Left forelimb (tissue), 1 donor: Measurements from ENCODE around the gene DDX6.
A peak's percentile ranks its signal among the peaks of the same experiment; 100 is the strongest.
"Not testable (repeated sequence)": the region's sequence is repeated elsewhere in the genome, so short reads cannot be mapped to it uniquely, and the experiment has no call there.

Experiments
- DNase-seq: peaks from one replicate; pipeline ENCODE4 v3.0.0-alpha.2; 2018; ENCODE audit warnings: low spot score

Gene DDX6, protein sequence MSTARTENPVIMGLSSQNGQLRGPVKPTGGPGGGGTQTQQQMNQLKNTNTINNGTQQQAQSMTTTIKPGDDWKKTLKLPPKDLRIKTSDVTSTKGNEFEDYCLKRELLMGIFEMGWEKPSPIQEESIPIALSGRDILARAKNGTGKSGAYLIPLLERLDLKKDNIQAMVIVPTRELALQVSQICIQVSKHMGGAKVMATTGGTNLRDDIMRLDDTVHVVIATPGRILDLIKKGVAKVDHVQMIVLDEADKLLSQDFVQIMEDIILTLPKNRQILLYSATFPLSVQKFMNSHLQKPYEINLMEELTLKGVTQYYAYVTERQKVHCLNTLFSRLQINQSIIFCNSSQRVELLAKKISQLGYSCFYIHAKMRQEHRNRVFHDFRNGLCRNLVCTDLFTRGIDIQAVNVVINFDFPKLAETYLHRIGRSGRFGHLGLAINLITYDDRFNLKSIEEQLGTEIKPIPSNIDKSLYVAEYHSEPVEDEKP

GRCh38 chr11:118791111-118791960 is at the start of gene DDX6:
TSS of gene DDX6 (minus strand) at chr11:118791164. CDS start at chr11:118786251, 4,913 bp downstream.
- DNase-seq = peak; percentile 95

DNA sequence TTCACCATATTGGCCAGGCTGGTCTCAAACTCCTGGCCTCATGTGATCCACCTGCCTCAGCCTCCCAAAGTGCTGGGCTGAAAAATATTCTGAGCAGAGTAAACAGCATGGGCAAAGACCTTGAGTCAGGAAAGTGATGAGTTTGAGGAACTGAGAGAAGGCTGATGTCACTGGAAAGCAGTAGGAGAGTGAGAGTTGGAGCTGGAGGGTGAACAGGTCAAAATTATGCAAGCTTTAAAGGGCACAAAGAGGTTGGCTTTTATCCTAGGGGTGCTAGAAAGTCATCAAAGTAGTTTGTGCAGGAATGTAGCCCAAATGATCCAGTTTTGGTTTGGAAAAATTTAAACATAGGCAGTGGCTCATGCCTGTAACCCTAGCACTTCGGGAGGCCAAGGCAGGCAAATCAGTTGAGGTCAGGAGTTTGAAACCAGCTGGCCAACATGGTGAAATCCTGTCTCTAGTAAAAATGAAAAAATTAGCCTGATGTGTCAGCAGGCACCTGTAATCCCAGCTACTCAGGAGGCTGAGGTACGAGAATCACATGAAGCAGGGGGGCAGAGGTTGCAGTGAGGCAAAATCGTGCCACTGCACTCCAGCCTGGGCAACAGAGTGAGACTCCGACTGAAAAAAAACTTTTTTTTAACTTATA is 48.1 kb upstream of the DDX6 start:
- DNase-seq = no peak

- DNase-seq = no peak
Observed at GRCh38 chr11:118837868-118838267, 46.9 kb upstream of the DDX6 start.

- DNase-seq = no peak
Observed at GRCh38 chr11:118834427-118835028, 43.6 kb upstream of the DDX6 start.

- no peak for DNase-seq
Observed at GRCh38 chr11:118827118-118827517, 36.2 kb upstream of the DDX6 start.

- not testable (repeated sequence) for DNase-seq
Observed at GRCh38 chr11:118822936-118823510, 32.1 kb upstream of the DDX6 start.

- DNase-seq = peak; percentile 65
Observed at GRCh38 chr11:118820412-118821357, 29.7 kb upstream of the DDX6 start.

DNA sequence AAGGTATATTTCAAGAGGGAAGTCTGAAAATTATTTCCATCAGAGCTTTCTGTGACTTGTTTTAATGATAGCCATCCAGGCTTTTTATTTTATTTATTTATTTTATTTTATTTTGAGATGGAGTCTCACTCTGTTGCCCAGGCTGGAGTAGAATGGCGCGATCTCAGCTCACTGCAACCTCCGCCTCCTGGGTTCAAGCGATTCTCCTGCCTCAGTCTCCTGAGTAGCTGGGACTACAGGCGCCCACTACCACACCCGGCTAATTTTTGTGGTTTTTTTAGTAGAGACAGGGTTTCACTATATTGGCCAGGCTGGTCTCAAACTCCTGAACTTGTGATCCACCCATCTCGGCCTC is 29.0 kb upstream of the DDX6 start:
- not testable (repeated sequence) for DNase-seq

GRCh38 chr11:118819334-118820024 is 28.5 kb upstream of the DDX6 start:
- DNase-seq = no peak

- DNase-seq = no peak
Observed at GRCh38 chr11:118818130-118818529, 27.2 kb upstream of the DDX6 start.

GRCh38 chr11:118813551-118813950 is 22.6 kb upstream of the DDX6 start:
- no peak for DNase-seq

DNA sequence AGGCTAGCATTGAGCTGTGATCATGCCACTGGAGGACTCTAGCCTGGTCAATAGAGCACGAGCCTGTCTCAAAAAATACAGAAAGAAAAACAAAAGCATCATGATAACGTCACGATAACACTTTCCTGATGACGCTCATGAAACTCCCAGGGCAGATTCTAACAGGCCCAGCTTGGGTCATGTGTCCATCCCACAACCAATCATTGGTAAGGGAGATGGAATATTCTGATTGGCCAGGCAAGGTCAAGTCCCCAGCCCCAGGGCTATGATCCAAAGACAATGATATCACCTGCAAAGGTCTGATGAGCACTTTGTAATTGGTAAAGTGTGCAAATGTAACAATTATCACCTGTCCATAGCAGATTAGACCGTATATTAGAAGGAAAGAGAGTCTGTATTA is 21.5 kb upstream of the DDX6 start:
- no peak for DNase-seq

- no peak for DNase-seq
Observed at GRCh38 chr11:118807800-118808778, 17.1 kb upstream of the DDX6 start.

DNA sequence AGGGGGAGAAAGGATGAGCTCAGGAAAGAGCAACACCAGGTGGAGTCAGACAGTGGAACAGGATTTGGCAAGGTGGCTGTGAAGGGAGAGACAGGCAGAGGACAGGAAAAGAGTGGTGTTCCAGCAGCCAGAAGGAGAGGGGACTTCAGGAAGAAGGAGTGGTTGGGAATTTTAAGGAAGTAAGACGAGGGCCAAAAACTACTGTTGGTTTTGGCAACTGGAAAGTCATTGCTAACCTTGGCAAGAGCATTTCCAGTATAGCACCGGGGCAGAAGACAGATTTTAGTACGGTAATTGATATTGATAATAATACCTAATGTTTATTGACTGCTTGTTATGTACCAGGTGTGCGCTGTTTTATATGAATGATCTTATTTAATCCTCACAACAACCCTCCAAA is 15.4 kb upstream of the DDX6 start:
- DNase-seq = no peak

DNA sequence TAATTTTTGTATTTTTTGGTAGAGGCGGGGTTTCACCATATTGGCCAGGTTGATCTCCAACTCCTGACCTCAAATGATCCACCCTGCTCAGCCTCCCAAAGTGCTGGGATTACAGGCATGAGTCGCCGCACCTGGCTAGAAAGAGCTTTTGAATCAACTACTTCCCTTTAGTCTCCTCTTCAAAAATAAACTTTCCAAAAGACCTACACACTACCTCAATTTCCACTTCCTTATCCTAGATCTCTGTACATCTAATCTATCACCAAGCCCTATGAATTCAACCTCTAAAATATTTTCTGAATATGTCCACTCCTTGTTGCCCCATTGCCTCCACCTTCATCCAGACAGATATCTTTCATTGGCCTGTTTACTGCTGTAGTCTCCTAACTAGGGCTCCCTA is 13.1 kb upstream of the DDX6 start:
- no peak for DNase-seq

GRCh38 chr11:118799372-118799771 is 8.4 kb upstream of the DDX6 start:
- DNase-seq = no peak

- DNase-seq = no peak
Observed at GRCh38 chr11:118797510-118797909, 6.5 kb upstream of the DDX6 start.

DNA sequence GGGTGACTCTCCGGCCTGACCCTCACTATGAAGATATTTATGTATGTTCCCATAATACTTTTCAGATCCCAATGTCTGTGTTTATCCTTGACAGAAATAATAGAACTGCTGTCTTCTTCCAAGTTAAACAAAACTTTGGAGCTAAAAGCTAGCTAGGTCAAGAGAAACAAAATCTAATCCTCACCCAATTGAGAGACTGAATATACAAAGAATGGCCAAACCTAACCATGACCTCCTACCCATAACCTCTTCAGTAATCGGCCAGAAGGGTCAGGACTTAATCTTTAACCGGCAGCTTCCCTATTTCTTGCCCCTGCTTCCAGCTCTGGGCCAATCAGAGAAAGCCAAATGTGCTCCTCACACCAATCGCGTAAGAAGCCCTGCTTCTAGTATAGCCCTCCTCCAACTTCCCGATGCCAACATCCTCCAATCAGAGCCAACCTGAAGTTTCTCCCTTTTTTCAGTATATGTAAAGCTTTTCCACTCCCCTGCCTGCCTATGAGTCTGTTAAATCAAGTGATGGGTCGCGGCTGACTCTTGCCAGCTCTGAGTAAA is 1.7 kb upstream of the DDX6 start:
- no peak for DNase-seq
